ENCODE results near the gene ARHGEF38.
A peak's percentile ranks its signal among the peaks of the same experiment; 100 is the strongest.

The ARHGEF38 gene

DNA sequence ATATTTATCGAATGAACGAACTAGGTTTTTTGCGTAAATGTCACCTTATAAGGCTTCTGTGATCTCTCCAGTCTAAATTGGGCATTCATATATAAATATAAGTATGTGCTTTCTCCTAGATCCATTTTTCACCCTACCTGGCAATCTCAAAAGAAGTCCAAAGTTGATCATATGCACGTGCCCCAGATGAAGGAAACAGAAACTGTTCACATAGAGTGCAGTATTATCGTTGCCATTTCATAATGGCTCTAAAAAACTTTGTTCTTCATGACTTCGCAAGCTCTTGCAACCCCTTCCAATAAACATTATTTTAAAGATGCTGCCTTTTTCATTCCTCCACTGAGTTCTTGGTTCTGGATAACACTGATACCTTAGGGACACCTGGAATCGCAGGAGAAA, 155.4 kb downstream of the ARHGEF38 start:
- no peak for DNase-seq (ENCODE audit: low read depth in 1 of 2, low spot score in 1 of 2)
- H3K27me3 ChIP-seq (ENCODE audit: insufficient read depth, poor library complexity, severe bottlenecking), result no peaks in the 10 kb centered on the region
- peak overlapping the region; percentile 94 for H3K27ac ChIP-seq (replicated peaks)
- H3K4me3 ChIP-seq (replicated peaks; ENCODE audit: insufficient read depth, low read length), result peak overlapping the region; percentile 75
- TF ChIP-seq, protein P1, sequence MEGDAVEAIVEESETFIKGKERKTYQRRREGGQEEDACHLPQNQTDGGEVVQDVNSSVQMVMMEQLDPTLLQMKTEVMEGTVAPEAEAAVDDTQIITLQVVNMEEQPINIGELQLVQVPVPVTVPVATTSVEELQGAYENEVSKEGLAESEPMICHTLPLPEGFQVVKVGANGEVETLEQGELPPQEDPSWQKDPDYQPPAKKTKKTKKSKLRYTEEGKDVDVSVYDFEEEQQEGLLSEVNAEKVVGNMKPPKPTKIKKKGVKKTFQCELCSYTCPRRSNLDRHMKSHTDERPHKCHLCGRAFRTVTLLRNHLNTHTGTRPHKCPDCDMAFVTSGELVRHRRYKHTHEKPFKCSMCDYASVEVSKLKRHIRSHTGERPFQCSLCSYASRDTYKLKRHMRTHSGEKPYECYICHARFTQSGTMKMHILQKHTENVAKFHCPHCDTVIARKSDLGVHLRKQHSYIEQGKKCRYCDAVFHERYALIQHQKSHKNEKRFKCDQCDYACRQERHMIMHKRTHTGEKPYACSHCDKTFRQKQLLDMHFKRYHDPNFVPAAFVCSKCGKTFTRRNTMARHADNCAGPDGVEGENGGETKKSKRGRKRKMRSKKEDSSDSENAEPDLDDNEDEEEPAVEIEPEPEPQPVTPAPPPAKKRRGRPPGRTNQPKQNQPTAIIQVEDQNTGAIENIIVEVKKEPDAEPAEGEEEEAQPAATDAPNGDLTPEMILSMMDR (IDR thresholded peaks at IDR 0.05; ENCODE audit: insufficient read depth, low read length), result no peak
- TF ChIP-seq POLR2AphosphoS5 (IDR thresholded peaks at IDR 0.05; ENCODE audit: low read depth) (no peak), REST (IDR thresholded peaks at IDR 0.05; ENCODE audit: insufficient replicate concordance, low read depth) (no peak), SPI1 (IDR thresholded peaks at IDR 0.05; ENCODE audit: borderline replicate concordance, low read depth) (no peak), GABPA (IDR thresholded peaks at IDR 0.05; ENCODE audit: low read depth) (no peak)

GRCh38 chr4:105708181-105709080, 156.0 kb downstream of the ARHGEF38 start, which contains the start of the genes GSTCD and INTS12:
Gene GSTCD, plus strand, starts transcription at chr4:105708784. Its CDS starts 8,830 bp downstream, at chr4:105717614.
Gene INTS12, minus strand, starts transcription at chr4:105708689. Its CDS starts 8,684 bp downstream, at chr4:105700005.
- no peaks in the 10 kb centered on the region for H3K27me3 ChIP-seq (ENCODE audit: insufficient read depth, poor library complexity, severe bottlenecking)
- peak; percentile 76 to 94 for DNase-seq (ENCODE audit: low read depth in 1 of 2, low spot score in 1 of 2)
- peak within 1 kb of the TSS; percentile 75 for H3K4me3 ChIP-seq (replicated peaks; ENCODE audit: insufficient read depth, low read length)
- TF ChIP-seq REST (IDR thresholded peaks at IDR 0.05; ENCODE audit: insufficient replicate concordance, low read depth) (no peak), POLR2AphosphoS5 (IDR thresholded peaks at IDR 0.05; ENCODE audit: low read depth) (peak; percentile 84), GABPA (IDR thresholded peaks at IDR 0.05; ENCODE audit: low read depth) (peak; percentile 99), SPI1 (IDR thresholded peaks at IDR 0.05; ENCODE audit: borderline replicate concordance, low read depth) (peak; percentile 64; the same call in 1 of the 2 replicates)
- H3K27ac ChIP-seq (replicated peaks), result peak within 1 kb of the TSS; percentile 94

GRCh38 chr4:105709081-105709450, 156.6 kb downstream of the ARHGEF38 start:
- peak in 1 of 2 experiments; percentile 42 for DNase-seq (ENCODE audit: low read depth in 1 of 2, low spot score in 1 of 2)
- H3K4me3 ChIP-seq (replicated peaks; ENCODE audit: insufficient read depth, low read length), result peak overlapping the region; percentile 75
- peak overlapping the region; percentile 94 for H3K27ac ChIP-seq (replicated peaks)
- no peaks in the 10 kb centered on the region for H3K27me3 ChIP-seq (ENCODE audit: insufficient read depth, poor library complexity, severe bottlenecking)
- TF ChIP-seq, protein P1 (IDR thresholded peaks at IDR 0.05; ENCODE audit: insufficient read depth, low read length), result no peak
- TF ChIP-seq POLR2AphosphoS5 (IDR thresholded peaks at IDR 0.05; ENCODE audit: low read depth) (no peak), REST (IDR thresholded peaks at IDR 0.05; ENCODE audit: insufficient replicate concordance, low read depth) (no peak), GABPA (IDR thresholded peaks at IDR 0.05; ENCODE audit: low read depth) (no peak), SPI1 (IDR thresholded peaks at IDR 0.05; ENCODE audit: borderline replicate concordance, low read depth) (no peak)

All from HL-60 (cell line).